DMS153 treated with DMSO at 0.1 percent for 48 hours (cell line): ENCODE results near the gene KLK4.

Experiments
- DNase-seq: peaks from one replicate; lab custom pipeline; 2025; ENCODE audit not compliant: unreplicated experiment; lab: John Stamatoyannopoulos, UW

Gene KLK4

DNA sequence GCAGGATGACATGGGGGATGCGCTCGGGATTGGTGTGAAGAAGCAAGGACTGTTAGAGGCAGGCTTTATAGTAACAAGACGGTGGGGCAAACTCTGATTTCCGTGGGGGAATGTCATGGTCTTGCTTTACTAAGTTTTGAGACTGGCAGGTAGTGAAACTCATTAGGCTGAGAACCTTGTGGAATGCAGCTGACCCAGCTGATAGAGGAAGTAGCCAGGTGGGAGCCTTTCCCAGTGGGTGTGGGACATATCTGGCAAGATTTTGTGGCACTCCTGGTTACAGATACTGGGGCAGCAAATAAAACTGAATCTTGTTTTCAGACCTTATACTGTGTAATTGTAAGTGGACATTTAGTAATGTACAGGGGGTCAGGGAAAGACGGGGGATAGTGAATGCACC is 31.0 kb downstream of the KLK4 start:
- no peak for DNase-seq

DNA sequence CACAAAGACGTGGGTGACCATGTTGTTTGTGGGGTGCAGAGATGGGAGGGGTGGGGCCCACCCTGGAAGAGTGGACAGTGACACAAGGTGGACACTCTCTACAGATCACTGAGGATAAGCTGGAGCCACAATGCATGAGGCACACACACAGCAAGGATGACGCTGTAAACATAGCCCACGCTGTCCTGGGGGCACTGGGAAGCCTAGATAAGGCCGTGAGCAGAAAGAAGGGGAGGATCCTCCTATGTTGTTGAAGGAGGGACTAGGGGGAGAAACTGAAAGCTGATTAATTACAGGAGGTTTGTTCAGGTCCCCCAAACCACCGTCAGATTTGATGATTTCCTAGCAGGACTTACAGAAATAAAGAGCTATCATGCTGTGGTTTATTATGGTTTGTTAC is 32.3 kb downstream of the KLK4 start:
- DNase-seq: no peak

- no peak for DNase-seq
Measured at GRCh38 chr19:50877338-50877737, 33.9 kb downstream of the KLK4 start.

- DNase-seq: no peak
Measured at GRCh38 chr19:50876456-50876855, 34.7 kb downstream of the KLK4 start.

GRCh38 chr19:50875795-50876422 is 35.3 kb downstream of the KLK4 start:
- DNase-seq: no peak

GRCh38 chr19:50874211-50874610 is 37.0 kb downstream of the KLK4 start:
- DNase-seq: no peak

DNA sequence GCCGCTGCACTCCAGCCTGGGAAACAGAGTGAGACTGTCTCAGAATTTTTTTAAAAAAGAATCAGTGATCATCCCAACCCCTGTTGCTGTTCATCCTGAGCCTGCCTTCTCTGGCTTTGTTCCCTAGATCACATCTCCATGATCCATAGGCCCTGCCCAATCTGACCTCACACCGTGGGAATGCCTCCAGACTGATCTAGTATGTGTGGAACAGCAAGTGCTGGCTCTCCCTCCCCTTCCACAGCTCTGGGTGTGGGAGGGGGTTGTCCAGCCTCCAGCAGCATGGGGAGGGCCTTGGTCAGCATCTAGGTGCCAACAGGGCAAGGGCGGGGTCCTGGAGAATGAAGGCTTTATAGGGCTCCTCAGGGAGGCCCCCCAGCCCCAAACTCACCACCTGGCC is 38.1 kb downstream of the KLK4 start, which contains the start of gene KLK2:
Gene KLK2, plus strand, starts transcription at position 384 of the 400 bp plus-strand sequence. CDS start 35 bp downstream, outside the sequence.
- no peak for DNase-seq

DNA sequence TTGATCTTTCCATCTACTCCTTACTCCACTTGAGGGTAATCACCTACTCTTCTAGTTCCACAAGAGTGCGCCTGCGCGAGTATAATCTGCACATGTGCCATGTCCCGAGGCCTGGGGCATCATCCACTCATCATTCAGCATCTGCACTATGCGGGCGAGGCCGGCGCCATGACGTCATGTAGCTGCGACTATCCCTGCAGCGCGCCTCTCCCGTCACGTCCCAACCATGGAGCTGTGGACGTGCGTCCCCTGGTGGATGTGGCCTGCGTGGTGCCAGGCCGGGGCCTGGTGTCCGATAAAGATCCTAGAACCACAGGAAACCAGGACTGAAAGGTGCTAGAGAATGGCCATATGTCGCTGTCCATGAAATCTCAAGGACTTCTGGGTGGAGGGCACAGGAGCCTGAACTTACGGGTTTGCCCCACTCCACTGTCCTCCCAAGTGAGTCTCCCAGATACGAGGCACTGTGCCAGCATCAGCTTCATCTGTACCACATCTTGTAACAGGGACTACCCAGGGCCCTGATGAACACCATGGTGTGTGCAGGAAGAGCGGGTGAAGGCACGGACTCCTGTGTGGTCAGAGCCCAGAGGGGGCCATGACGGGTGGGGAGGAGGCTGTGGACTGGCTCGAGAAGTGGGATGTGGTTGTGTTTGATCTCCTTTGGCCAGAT is 40.6 kb downstream of the KLK4 start:
- no peak for DNase-seq

- DNase-seq: no peak
Measured at GRCh38 chr19:50869479-50869878, 41.7 kb downstream of the KLK4 start.

DNA sequence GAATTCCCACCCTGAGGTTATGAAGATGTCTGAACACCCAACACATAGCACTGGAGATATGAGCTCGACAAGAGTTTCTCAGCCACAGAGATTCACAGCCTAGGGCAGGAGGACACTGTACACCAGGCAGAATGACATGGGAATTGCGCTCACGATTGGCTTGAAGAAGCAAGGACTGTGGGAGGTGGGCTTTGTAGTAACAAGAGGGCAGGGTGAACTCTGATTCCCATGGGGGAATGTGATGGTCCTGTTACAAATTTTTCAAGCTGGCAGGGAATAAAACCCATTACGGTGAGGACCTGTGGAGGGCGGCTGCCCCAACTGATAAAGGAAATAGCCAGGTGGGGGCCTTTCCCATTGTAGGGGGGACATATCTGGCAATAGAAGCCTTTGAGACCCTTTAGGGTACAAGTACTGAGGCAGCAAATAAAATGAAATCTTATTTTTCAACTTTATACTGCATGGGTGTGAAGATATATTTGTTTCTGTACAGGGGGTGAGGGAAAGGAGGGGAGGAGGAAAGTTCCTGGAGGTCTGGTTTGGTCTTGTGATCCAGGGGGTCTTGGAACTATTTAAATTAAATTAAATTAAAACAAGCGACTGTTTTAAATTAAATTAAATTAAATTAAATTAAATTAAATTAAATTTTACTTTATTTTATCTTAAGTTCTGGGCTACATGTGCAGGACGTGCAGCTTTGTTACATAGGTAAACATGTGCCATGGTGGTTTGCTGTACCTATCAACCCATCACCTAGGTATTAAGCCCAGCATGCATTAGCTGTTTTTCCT is 49.5 kb downstream of the KLK4 start:
- no peak for DNase-seq

GRCh38 chr19:50861010-50861409 is 50.2 kb downstream of the KLK4 start:
- DNase-seq: no peak

GRCh38 chr19:50859849-50860248 is 51.3 kb downstream of the KLK4 start:
- DNase-seq: no peak

DNA sequence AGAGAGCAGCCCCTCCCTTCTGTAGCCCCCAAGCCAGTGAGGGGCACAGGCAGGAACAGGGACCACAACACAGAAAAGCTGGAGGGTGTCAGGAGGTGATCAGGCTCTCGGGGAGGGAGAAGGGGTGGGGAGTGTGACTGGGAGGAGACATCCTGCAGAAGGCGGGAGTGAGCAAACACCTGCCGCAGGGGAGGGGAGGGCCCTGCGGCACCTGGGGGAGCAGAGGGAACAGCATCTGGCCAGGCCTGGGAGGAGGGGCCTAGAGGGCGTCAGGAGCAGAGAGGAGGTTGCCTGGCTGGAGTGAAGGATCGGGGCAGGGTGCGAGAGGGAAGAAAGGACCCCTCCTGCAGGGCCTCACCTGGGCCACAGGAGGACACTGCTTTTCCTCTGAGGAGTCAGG is 52.3 kb downstream of the KLK4 start:
- peak; percentile 42 for DNase-seq

DNA sequence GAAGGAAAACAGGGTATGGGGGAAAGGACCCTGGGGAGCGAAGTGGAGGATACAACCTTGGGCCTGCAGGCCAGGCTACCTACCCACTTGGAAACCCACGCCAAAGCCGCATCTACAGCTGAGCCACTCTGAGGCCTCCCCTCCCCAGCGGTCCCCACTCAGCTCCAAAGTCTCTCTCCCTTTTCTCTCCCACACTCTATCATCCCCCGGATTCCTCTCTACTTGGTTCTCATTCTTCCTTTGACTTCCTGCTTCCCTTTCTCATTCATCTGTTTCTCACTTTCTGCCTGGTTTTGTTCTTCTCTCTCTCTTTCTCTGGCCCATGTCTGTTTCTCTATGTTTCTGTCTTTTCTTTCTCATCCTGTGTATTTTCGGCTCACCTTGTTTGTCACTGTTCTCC is 53.8 kb downstream of the KLK4 start:
- DNase-seq: no peak
